Breast epithelium (tissue), 3 donors: ENCODE data around the gene COX17.

Source experiments
- POLR2A ChIP-seq: fragments of 450-650 bp; IDR thresholded peaks from one replicate; pipeline ENCODE4 v1.6.1; 2016; ENCODE audit warnings: antibody characterized with exemption, mild to moderate bottlenecking, moderate library complexity
- POLR2AphosphoS5 ChIP-seq, 3 donors: sonication (generic); formaldehyde crosslinking; IDR thresholded peaks; one replicate each; pipeline ENCODE4 v1.6.1; 2017; ENCODE audit warnings: antibody characterized with exemption in 3 of 3

- TF ChIP-seq POLR2AphosphoS5 (IDR thresholded peaks at IDR 0.05) (no peak), POLR2A (no peak)
Observed at GRCh38 chr3:119717520-119717919, 40.3 kb upstream of the COX17 start.
